IPS-15b (cell line): ENCODE data around the gene MAPKAPK2.
"Not testable (repeated sequence)": the region's sequence is repeated elsewhere in the genome, so short reads cannot be mapped to it uniquely, and the experiment has no call there.

ENCODE experiments used
- H3K27me3 ChIP-seq: one replicate; pipeline ENCODE4 v1.6.1; 2013; ENCODE audit warnings: low read length; ENCODE audit not compliant: control insufficient read depth, insufficient read depth
- H3K36me3 ChIP-seq: one replicate; pipeline ENCODE4 v1.6.1; 2013; ENCODE audit warnings: low read length; ENCODE audit not compliant: control insufficient read depth, insufficient read depth
- H3K4me1 ChIP-seq: one replicate; pipeline ENCODE4 v1.6.1; 2013; ENCODE audit warnings: mild to moderate bottlenecking, low read length; ENCODE audit not compliant: control insufficient read depth, insufficient read depth
- H3K4me3 ChIP-seq: one replicate; pipeline ENCODE4 v1.5.1; 2013; ENCODE audit warnings: low read depth, low read length
- H3K9ac ChIP-seq: one replicate; pipeline ENCODE4 v1.6.1; 2013; ENCODE audit warnings: low read depth, mild to moderate bottlenecking, low read length
- H3K9me3 ChIP-seq: one replicate; pipeline ENCODE4 v1.6.1; 2013; ENCODE audit warnings: mild to moderate bottlenecking, low read length; ENCODE audit not compliant: control insufficient read depth, insufficient read depth

Gene MAPKAPK2

DNA sequence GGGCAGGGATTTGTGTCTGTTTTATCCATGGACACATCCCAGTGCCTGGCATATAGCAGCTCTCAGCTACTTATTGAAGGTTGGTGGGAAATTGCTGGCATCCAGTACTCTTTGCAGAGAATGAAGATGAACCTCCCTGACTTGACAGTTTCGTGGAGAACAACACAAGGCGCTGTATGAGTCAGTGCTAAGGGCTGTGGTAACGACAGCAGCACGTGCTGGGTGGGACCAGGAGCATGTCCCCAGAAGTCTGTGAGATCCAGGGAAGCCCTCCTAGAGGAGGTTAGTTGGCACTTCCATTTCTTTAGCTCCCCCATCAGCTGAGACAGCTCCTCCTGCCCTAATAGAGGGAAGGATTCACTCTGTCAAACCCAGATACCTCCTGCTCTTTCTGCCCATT lies 60.0 kb downstream of the MAPKAPK2 start:
- Histone ChIP-seq H3K4me1 (peaks cover 2% of the 10 kb centered on the region), H3K27me3 (peaks cover 8% of the 10 kb centered on the region), H3K4me3 (no peak overlapping the region), H3K9me3 (no peaks in the 10 kb centered on the region), H3K9ac (no peak overlapping the region), H3K36me3 (no peaks in the 10 kb centered on the region)

DNA sequence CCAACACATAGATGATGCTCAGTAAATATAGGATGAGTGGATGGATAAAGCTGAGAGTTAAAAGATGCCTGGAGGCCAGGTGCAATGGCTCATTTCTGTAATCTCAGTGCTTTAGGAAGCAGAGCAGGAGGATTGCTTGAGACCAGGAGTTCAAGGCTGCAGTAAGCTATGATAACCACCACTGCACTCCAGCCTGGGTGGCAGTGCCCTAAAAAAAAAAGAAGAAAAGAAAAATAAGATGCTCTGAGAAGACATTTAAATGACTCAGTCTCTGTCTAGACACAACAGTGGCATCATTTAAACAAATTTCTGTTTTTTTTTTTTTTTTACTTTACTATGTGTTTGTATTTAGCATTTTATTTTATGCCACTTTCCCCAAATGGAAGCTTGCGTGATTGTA lies 60.6 kb downstream of the MAPKAPK2 start:
- Histone ChIP-seq H3K27me3 (peaks cover 14% of the 10 kb centered on the region), H3K4me3 (no peak overlapping the region), H3K9me3 (no peaks in the 10 kb centered on the region), H3K36me3 (no peaks in the 10 kb centered on the region), H3K4me1 (no peaks in the 10 kb centered on the region), H3K9ac (no peak overlapping the region)

DNA sequence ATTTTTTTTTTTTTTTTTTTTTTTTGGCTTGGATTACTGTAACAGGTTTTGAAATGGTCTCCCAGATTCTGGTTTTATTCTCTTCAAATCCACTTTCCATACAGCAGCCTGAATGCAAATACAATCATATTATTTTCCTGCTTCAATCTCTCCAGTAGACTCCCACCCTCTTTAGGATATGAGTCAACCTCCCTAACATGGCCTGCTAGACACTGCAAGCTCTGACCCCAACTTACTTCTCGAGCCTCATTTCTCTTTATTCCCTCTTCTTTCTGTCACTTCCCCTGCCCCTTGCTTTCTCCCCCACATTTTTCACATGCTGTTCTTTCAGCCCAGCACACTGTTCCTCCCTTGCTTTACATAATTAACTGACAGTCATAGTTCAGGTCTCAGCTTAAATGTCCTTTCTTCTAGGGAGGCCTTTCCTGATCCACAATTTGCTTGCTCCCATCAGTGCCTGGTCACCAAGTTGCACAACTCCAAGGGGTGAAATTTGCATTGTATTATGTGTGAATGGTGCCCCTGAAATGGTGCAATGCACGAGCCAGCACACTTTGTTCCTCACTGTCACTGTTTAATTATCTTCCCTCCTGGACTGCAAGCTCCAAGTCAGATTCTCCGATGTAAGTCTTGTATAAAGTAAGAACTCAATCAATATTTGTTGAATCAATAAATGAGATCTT lies 63.8 kb downstream of the MAPKAPK2 start:
- H3K36me3 ChIP-seq: no peaks in the 10 kb centered on the region
- peaks cover 2% of the 10 kb centered on the region for H3K4me1 ChIP-seq
- no peaks in the 10 kb centered on the region for H3K9me3 ChIP-seq
- no peak overlapping the region for H3K9ac ChIP-seq
- peaks cover 26% of the 10 kb centered on the region for H3K27me3 ChIP-seq
- no peak overlapping the region for H3K4me3 ChIP-seq

- Histone ChIP-seq H3K36me3 (no peaks in the 10 kb centered on the region), H3K4me1 (peaks cover 2% of the 10 kb centered on the region), H3K27me3 (peaks cover 35% of the 10 kb centered on the region), H3K9me3 (no peaks in the 10 kb centered on the region), H3K9ac (no peak overlapping the region), H3K4me3 (no peak overlapping the region)
Observed at GRCh38 chr1:206751891-206752290, 67.2 kb downstream of the MAPKAPK2 start.

DNA sequence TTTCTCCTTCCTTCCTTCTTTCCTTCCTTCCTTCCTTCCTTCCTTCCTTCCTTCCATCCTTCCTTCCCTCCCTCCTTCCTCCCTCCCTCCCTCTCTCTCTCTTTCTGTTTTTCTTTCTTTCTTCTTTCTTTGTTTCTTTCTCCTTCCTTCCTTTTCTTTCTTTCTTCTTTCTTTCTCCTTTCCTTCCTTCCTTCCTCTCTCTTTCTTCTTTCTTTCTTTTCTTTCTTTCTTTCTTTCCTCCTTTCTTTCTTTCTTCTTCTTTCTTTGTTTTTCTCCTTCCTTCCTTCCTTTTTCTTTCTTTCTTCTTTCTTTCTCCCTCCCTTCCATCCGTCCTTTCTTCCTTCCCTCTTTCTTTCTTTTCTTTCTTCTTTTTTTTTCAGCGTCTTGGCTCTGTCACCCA lies 67.8 kb downstream of the MAPKAPK2 start:
- Histone ChIP-seq H3K4me3 (no peak overlapping the region), H3K9me3 (no peaks in the 10 kb centered on the region), H3K9ac (no peak overlapping the region), H3K36me3 (no peaks in the 10 kb centered on the region), H3K4me1 (peaks cover 2% of the 10 kb centered on the region), H3K27me3 (peaks cover 35% of the 10 kb centered on the region)

DNA sequence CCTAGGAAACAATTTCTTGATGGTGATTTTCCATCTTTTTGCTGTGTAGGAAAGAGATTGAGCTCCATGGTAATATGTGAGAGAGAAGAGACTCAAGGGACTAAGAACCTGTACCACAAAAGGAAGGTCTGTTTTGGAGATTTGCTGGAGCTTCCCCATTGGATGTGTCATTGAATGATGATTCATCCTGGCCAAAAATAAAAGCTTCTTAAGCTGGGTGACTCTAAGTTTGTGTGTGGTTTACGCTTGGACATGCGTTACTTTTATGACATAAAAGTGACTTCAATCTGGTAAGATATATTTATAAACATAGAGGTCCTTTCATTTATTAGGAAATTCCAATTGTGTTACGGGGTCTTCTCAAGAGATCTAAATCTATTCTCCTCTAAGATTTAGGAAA lies 68.4 kb downstream of the MAPKAPK2 start:
- Histone ChIP-seq H3K4me3 (no peak overlapping the region), H3K27me3 (peaks cover 35% of the 10 kb centered on the region), H3K9ac (no peak overlapping the region), H3K9me3 (no peaks in the 10 kb centered on the region), H3K4me1 (peaks cover 2% of the 10 kb centered on the region), H3K36me3 (no peaks in the 10 kb centered on the region)

DNA sequence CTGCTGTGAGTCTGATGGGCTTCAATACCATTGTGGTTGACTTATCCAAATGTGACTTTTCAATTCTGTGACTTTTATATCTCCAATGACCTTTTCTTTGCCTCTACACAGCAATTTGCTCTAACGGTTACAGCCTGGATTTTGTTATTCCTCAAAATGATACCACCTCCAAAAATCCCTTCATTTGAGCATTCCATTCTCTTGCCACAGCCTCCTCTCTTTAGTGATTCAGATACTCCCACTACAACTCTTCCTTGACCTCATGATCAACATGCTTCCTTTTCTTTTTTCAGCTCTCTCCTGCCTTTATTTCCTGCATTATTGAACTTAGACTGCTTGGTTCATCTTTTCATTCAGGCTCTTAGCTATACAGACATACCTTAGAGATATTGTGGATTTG lies 69.3 kb downstream of the MAPKAPK2 start:
- no peaks in the 10 kb centered on the region for H3K36me3 ChIP-seq
- H3K4me3 ChIP-seq: no peak overlapping the region
- H3K4me1 ChIP-seq: peaks cover 2% of the 10 kb centered on the region
- H3K9me3 ChIP-seq: no peaks in the 10 kb centered on the region
- H3K27me3 ChIP-seq: peaks cover 35% of the 10 kb centered on the region
- no peak overlapping the region for H3K9ac ChIP-seq

DNA sequence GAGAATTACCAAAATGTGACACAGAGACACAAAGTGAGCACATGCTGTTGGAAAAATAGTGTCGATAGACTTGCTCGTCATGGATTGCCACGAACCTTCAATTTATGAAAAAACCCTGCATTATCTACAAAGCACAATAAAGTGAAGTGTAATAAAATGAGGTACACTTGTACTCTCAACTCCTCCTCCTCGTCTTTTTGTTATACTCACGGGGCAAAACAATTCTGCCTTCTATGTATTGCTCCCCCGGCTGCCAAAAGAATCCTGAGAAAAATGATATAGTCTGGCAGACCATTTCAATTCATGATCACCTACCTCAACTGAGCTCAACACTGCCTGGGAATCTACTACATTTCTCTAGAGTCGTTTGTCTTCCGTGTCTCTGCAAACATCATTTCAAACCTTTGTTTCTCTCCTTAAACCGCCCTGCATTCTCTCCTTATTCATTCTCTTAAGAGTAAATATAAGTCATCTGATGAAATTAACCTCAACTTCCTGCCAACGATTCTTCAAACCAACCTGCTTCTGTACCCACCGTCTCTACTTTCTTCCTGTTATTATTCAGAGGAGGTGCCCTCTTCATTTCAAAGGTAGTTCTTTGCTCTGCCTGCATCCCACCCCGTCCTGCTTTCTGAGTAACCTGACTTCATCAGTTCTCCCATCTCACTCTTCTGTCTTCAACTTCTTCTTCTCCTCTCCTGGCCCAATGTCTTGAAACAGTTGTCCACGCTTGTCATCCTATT lies 73.0 kb downstream of the MAPKAPK2 start:
- no peaks in the 10 kb centered on the region for H3K36me3 ChIP-seq
- H3K27me3 ChIP-seq: peaks cover 15% of the 10 kb centered on the region
- no peaks in the 10 kb centered on the region for H3K4me1 ChIP-seq
- no peaks in the 10 kb centered on the region for H3K9me3 ChIP-seq
- no peak overlapping the region for H3K4me3 ChIP-seq
- H3K9ac ChIP-seq: no peak overlapping the region

GRCh38 chr1:206760590-206760989 lies 75.9 kb downstream of the MAPKAPK2 start:
- H3K9ac ChIP-seq: no peak overlapping the region
- H3K4me1 ChIP-seq: no peaks in the 10 kb centered on the region
- peaks cover 4% of the 10 kb centered on the region for H3K27me3 ChIP-seq
- no peaks in the 10 kb centered on the region for H3K9me3 ChIP-seq
- H3K4me3 ChIP-seq: no peak overlapping the region
- H3K36me3 ChIP-seq: no peaks in the 10 kb centered on the region

DNA sequence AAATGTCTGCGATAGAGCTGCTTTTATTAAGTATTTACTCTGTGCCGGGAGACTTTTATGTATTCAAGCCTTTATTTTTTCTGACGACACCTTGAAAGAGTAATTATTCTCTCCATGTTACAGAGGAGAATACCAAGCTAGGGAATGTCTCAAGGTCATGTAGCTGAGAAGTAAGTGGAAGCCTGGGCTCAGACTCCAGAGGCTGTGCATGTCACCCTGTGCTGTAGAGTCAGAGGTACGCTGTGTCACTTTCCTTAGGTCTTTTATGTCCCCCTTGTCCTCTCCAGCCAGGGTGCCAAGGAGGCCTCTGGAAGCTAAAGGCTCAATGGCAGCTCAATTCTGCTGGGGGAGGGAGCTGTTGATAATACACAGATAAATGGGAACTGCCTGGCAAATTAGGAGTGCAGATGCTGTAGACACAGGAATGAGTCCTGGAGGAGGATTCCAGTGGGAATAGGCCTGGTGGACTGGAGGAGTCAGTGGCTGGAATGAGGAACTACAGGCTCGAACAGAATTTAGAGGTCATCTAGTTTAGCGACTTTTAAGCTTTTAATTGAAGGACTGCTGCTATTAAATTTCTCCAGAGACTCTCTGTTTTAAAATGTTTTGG lies 76.6 kb downstream of the MAPKAPK2 start:
- H3K4me3 ChIP-seq: no peak overlapping the region
- H3K9ac ChIP-seq: no peak overlapping the region
- H3K9me3 ChIP-seq: no peaks in the 10 kb centered on the region
- no peaks in the 10 kb centered on the region for H3K4me1 ChIP-seq
- peaks cover under 1% of the 10 kb centered on the region for H3K27me3 ChIP-seq
- no peaks in the 10 kb centered on the region for H3K36me3 ChIP-seq

DNA sequence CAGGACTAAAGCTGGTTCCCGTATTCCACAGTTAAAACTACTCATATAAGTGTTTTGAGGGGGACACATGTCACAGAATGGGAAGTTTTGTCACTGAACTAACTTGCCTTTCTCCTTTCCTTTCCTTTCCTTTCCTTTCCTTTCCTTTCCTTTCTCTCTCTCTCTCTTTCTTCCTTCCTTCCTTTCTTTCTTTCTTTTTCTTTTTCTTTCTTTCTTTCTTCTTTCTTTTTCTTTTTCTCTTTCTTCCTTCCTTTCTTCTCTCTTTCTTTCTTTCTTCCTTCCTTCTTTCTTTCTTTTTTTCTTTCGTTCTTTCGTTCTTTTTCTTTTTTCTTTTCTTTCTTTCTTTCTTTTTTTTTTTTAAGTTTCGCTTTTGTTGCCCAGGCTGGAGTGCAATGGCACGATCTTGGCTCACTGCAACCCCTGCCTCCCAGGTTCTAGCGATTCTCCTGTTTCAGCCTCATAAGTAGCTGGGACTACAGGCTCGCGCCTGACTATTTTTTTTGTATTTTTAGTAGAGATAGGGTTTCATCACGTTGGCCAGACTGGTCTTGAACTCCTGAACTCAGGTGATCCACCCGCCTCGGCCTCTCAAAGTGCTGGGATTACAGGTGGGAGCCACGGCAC lies 78.1 kb downstream of the MAPKAPK2 start:
- H3K27me3 ChIP-seq, H3K4me1 ChIP-seq, H3K4me3 ChIP-seq, H3K9me3 ChIP-seq, H3K36me3 ChIP-seq, H3K9ac ChIP-seq: not testable (repeated sequence)
